GM19351 (cell line): ENCODE results near the gene IL36B.

Experiments used
- ATAC-seq: cut with Tn5 transposase; IDR thresholded peaks from one replicate; pipeline ENCODE4 v1.9.1; 2021; ENCODE audit warnings: mild to moderate bottlenecking, moderate library complexity; ENCODE audit not compliant: unreplicated experiment

Gene IL36B

DNA sequence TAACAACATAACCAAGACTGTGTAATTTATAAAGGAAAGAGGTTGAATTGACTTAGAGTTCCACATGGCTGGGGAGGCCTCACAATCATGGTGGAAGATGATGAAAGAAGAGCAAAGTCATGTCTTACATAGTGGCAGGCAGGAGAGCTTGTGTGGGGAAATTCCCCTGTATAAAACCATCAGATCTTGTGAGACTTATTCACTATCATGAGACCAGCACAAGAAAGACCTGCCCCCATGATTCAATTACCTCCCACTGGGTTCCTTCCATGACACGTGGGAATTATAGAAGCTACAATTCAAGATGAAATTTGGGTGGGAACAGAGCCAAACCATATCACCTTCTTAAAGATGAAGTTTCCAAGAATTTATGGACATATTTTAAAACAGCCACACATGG is 3.9 kb upstream of the IL36B start:
- ATAC-seq = no peak

DNA sequence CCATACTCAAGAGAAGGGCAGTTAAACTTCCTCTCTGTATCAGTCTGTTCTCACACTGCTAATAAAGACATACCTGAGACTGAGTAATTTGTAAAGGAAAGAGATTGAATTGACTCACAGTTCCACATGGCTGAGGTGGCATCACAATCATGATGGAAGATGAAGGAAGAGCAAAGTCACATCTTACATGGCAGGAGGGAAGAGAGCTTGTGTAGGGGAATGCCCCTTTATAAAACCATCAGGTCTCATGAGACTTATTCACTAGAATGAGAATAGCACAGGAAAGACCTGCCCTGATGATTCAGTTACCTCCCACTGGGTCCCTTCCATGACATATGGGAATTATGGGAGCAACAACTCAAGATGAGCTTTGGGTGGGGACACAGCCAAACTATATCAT is 1.4 kb upstream of the IL36B start:
- no peak for ATAC-seq

DNA sequence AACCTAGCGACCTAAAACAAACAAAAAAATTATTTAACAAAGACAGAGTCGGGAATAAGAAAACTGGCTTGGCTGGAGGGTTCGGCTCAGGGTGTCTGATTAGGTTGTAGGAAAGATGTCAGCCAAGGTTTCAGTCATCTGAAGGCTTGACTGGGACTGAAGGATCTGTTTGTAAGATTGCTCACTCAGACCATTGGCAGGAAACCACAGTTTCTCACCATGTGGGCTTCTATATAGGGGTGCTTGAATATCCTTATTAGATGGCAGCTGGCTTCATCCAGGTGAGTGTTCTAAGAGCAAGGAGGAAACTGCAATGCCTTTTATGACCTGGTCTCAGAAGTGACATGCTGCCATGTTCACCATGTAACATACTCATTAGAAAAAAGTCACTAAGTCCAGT is 999 bp upstream of the IL36B start:
- no peak for ATAC-seq

DNA sequence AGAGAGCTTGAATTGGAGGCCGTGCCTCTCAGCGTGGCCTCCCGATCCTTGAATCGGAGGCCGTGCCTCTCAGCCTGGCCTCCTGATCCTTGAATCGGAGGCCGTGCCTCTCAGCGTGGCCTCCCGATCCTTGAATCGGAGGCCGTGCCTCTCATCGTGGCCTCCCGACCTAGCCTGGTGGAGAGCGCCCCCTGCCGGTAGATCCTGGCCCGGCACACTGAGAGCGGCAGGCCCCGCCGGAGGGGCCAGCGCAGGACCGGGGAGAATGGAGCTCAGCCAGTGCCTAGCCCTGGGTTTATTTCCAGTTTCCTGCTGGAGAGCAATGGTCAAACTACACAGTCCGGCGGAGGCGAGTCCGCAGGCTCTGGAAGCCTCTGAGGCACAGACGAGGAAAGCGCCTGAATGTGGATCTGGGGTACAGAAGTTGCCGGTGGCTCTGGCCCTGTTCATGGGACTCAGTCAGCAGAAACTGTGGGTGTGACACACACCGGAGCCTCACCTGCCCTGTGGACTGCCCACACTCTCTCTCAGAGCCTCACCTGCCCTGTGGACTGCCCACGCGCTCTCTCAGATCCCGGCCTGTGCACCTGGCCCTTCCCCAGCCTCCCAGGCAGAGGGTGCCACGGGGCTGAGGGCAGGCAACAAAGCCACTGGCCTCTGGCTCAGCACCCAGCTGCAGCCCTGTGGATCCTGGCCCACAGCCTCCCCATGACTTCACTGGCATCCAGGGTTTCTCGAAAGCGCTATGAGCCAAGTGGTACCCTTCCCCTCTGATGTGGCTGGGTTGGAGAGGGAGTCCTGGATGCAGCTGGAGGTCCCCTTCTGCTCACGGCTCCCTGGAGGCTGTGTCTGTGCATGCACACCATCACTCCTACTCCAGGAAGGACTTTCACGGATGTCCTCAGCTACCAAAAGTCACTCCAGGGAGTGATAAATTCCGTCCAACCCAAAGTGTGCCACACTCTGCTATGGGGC is 1.5 kb downstream of the IL36B start:
- ATAC-seq = no peak

DNA sequence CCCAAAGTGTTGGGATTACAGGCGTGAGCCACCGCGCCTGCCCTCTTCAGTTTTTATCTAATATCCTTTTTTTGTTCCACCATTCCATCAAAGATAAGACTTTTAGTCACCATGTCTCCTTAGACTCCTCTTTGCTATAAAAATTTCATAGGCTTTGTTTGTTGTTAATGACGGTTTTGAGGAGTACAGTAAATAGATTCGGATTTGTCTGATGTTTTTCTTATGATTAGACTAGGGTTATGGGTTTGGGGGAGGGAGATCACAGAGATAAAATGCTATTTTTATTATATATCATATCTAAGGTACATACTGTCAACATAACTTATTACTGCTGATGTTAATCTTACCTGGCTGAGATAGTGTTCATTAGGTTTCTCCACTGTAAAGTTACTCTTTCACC is 6.2 kb downstream of the IL36B start:
- ATAC-seq = no peak

DNA sequence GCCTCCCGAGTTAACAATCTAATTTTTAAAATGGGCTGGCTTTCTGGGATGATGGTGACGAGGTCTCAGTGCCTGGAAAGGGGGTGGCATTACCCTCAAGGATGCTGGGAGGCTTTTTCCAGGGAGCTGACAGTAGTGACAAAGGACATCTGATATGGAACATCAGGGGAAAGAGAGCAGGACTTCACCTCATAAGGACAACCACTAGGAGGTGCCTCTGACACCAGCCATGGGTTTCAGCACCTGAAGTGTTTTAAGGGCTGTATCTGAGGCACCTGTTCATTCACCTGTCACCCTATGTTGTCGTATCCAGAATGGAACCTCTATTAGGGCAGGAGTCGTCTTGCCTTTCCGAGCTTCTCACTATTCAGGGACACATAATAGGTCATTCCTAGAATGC is 10.8 kb downstream of the IL36B start:
- no peak for ATAC-seq

DNA sequence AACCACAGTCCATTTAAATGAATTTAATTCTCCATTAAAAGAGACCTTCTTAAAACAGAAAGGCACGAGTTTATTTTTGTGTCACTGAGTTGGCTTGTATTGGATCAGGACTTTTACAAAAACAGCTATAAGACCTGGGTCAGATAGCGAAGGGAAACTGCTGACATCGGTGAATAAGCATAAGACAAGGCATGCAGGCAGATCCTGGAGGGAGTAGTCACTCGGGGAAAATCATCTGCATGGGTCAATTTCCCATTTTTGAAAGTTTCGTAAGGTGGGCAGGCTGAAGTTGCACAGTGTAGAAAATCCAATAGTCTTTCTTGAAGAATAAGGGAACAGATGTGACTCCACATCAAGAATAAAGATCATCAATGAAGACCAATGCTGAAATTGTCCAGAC is 12.9 kb downstream of the IL36B start:
- ATAC-seq = no peak

DNA sequence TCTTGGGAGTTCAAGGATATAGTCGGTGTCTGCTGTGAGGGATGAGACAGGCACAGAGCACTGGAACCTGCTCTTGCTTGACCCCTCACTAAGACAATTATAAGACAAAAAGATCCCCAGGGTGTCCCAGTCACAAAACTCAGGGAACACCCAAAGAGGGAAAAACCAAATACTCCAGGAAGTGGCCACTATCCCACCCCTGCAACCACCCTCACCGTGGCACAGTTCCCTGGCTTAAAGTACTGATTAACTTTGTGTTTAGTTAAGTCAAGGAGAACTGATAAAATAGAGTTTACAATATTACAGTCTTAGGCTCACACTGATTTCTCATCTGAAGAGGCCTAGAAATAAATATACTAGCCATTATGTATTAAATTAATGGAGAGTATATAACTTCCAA is 13.5 kb downstream of the IL36B start:
- ATAC-seq = no peak

DNA sequence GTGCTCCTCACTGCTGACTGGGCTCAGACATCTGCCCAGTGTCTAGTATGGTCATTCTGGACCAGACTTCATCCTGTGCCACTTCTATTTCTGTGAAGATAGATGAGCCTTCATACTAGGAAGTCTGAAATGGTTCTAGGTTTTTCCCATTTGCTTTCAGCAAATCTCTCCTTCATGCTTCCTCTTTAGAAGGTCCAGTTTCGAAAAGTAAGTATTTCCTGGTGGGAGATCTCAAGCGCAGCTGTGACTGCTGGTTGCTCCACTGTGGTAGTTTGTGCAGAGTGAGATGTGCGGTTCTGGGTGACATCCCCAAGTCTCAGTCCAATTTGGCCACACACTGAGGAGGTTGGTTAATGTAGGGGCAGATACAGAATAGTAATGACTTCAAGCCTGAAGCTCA is 14.4 kb downstream of the IL36B start:
- ATAC-seq = no peak

DNA sequence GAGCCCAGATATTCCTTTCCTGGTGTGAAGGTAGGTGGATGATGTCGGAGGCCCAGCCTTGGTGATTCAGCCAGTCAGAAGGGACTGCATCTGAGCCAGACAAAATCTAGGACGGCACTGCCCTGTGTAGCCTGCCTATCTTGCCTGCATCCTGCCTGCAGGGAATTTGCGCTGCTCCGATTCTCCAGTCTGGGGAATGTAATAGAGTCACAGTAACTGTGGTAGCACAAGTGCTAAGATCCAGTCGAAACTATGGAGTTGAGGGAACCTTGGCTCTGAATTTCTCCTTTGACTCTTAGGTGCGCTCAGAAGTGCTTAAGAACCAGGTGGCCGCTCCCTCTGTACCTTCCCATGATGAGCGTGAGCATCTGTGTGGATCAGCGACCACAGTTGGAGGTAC is 15.9 kb downstream of the IL36B start:
- ATAC-seq = no peak

DNA sequence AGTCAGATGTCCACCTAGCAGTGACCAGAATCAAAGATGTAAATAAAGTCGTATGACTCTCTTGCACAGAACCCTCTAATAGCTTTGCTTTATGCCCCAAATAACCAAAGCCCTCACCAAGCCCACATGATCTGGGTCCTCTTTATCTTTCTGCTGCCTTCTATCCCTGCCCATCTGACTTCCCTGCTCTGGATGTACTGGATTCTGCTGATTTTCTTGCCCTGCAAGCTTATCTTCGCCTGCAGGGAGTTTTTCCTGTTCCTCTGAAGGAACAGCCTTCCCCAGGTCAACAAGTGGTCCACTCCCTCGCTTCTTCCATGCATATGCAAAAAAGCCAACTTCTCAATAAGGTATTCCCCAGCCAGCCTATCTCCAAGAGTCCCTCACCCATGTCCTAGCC is 18.7 kb downstream of the IL36B start:
- ATAC-seq = no peak

DNA sequence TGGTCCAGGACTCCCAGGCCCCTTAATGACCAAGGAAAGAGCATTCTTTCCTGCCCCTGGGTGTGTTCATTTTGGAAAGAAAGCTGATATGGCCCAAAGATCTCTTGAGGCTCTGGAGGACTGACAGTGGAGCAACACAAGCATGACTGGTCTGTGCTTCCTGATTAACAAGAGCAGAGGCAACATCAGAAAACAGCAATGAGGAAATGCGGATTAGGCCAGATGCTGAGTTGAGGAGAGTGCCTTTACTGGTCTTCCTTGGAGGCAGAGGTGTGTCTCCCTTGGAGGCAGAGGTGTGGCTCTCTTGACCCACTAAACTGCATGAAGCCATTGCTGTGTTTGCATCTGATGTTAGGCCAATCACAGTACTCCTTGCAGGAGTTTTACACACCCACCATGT is 19.9 kb downstream of the IL36B start:
- no peak for ATAC-seq

DNA sequence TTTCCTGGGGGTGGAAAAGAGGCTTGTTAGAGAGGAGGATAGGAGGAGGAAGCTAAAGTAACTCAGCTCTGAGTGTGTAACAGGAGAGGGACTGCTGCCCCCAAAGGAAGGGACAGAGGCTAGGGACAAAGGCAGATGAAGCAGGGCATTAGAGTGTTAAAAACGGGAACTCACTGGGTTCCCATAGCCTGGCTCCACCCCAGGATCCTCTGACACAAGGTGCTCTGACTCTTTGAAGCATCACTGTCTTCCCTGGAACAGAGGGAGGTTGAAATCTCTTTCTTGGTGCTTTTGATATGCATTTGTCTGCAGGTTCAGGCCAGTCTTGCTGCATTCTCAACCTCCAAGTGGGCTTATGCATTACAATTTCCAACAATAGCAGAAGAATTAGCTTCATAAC is 24.6 kb downstream of the IL36B start:
- ATAC-seq = no peak

DNA sequence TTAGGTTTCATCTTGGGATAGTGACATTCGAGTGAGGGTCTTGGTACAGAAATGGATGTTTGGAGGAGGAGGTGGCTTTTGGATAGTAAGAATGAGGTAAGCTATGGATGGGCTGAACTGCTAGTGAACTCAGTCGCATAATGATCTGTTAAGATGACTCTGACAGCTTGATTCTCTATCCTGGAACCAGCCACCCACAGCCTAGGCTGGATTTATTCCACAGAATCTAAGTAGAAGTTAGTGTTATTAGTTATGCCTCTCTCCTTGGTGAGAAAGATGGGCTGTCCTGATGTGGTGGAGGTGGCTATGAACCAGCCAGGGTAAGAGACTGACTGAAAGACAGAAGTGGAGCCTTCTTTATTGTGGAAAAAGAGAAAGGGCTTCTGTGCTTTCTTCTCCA is 25.0 kb downstream of the IL36B start:
- ATAC-seq = no peak

DNA sequence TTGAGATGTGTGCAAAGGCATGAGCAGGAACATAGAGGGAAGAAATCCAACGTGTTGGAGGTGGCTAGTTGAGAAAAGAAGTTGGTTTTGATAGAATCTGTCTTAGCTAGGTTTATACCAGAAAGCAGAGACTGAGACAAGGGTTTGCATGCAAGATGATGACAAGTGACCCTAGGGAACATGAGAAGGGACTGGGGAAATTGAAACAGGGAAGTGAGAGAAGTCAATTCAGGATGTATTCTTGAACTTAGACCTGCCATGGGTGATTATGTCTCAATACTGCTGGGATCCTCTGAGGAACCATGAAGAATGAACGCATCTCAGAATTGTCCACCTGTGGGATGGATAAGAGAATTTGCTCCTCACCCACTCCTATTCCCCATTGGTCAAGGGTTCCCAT is 26.9 kb downstream of the IL36B start:
- no peak for ATAC-seq

DNA sequence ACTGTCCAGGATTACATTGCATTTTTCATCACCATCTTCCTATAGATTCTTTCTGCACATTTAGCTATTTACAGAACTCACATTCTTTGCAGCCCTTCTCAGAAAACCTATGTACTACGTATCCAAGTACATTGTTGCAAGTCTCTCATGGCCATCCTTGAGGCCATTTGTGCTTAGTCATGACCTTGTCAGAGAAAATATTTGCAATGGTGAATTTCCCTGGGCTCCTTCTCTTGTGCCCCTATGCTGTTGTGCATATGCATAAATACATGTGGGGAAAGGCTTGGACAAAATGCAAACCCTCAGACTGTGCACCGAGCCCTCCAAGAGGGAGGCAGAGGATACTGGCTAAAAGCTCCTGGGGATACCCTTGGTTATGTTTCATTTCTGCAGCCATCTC is 27.9 kb downstream of the IL36B start:
- no peak for ATAC-seq

DNA sequence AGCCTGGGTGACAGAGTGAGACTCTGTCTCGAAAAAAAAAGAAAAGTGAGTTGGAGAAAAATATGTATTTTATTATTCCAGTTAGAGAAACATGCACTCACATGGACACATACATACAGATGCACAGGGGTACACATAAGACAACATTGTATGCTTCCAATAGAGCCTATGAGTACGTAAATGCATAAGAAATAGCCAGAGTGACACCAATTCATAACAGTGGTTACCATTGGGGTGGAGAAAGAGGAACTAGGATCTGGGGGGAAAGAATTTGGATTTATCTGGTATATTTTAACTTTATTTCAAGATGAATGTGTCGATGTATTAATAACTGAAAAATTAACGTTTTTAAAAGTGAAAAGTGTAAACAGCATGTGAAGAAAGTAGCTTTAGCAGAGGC is 31.4 kb downstream of the IL36B start:
- ATAC-seq = no peak

DNA sequence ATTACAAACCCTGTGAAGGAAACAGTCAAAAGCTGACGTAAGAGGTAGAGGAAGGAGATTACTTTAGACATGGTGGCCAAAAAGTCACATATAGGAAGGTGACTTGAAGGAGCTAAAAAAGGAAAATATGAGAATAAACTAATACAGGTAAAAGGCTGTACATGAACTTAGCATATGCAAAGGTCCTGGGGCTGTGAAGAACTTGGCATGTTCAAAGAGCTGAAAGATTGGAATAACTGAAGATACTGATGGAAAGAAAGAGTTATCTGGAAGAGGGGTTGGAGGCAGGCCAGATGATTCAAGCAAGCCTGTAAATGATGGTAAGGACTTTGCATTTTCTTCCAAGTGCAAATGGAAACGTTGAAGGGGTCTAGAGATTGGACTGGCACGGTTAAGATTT is 34.2 kb downstream of the IL36B start:
- no peak for ATAC-seq

DNA sequence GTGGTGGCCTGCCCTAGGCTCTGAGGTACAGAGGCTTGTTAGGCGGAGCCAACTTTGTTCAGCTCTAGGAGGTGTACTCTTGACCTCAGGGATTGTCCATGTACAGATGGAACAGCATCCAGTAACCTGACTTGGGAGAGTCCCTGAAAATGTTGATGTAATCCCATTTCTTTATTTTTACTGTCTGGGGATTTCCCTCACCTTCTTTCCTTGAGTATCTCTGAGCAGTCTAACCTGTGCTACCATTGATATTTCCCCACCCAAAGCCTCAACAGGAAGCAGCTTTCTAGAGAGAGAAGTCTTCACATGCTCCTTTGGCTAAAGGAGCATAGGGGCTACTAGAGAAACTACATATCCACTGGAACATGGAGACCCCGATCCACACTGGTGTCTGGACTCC is 37.0 kb downstream of the IL36B start:
- ATAC-seq = no peak

DNA sequence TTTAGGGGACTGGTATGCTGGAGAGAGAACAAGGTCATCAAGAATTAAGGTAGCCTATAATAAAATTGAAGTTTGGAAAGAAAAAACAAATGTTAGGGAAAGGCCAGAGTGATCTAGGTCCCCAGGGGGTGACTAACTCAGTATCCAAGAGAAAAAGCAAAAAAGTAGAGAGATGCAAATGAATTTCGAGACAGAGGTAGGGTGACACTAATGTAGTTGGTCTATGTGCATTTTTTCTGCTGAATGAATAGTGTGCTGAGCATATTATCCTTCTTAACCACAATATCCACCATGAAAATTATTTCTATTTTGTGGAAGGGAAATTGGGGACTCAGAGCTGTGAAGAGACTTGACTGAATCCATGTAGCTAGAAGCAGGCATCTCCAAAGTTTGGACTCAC is 37.6 kb downstream of the IL36B start:
- ATAC-seq = no peak

DNA sequence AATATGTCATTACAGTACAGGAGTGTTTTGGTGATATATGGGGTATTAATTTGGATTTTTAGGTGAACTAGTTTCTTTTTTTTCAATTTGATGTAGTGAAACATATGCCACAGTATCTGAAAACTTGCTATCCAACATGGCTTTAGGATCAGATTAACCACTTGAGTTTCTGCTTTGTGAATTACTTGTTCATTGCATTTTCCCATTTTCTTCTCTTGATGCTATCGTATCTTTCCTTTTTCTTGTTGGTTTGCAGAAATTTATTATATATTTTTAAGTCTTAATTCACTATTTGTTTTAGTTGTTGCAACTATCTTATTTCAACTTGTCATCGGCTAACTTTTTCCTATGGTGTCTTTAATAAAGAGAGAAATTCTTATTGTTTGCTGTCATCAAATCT is 38.6 kb downstream of the IL36B start:
- no peak for ATAC-seq

DNA sequence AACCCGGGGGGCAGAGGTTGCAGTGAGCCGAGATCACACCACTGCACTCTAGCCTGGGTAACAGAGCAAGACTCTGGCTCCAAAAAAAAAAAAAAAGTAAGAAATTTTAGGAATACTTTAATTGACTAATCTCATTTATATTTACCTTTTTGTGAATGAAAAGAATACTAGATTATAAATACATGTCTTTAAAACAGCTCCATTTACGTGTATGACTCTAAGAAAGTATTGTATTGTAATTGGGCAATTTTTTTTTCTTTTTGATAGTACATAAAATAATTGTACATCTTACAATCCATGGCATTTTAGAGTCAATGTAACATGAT is 39.4 kb downstream of the IL36B start:
- no peak for ATAC-seq
